Measurements from ENCODE around the gene PSMD1. TPM values are rescaled to one million over a fixed set of nuclear protein-coding genes. Genes with fewer than 3 reads are reported as not detected.

Gene PSMD1
- total RNA-seq, 2 experiments from 2014 or later: 141 to 143 TPM

- Mint-ChIP-seq H3K4me1 (no peaks in the 10 kb centered on the region), H3K27ac (no peak overlapping the region), H3K4me3 (no peak overlapping the region), H3K27me3 (no peaks in the 10 kb centered on the region), H3K36me3 (peaks cover 3% of the 10 kb centered on the region), H3K9me3 (no peaks in the 10 kb centered on the region)
- no peak for DNase-seq
Observed at GRCh38 chr2:231221761-231222160, 165.1 kb downstream of the PSMD1 start.

Other genes starting within 250 kb of the PSMD1 start
- gene ITM2C, start 191.9 kb upstream of the PSMD1 start, total RNA-seq: 10 to 100 TPM; 69.9 to 73.6 TPM
- gene GPR55, start 131.6 kb upstream of the PSMD1 start, total RNA-seq: 10 to 100 TPM; 18.8 to 20.4 TPM
- gene SPATA3, start 60.7 kb upstream of the PSMD1 start, total RNA-seq: not detected
- gene C2orf72, start 19.3 kb upstream of the PSMD1 start, total RNA-seq: 1 to 10 TPM; 2.3 to 2.4 TPM
- gene HTR2B, start 68.2 kb downstream of the PSMD1 start, total RNA-seq: not detected
- 1 to 10 TPM; 3.9 to 5.1 TPM for gene ARMC9, start 141.8 kb downstream of the PSMD1 start, total RNA-seq

All from activated naive CD8-positive, alpha-beta T cell treated with anti-CD3 and anti-CD28 coated beads for 36 hours (primary cell).